NCI-H146 (cell line): ENCODE measurements around the gene UBL4A.
A peak's percentile ranks its signal among the peaks of the same experiment; 100 is the strongest.

Experiments
- DNase-seq: peaks from one replicate; lab custom pipeline; 2025; lab: John Stamatoyannopoulos, UW

The UBL4A gene

DNA sequence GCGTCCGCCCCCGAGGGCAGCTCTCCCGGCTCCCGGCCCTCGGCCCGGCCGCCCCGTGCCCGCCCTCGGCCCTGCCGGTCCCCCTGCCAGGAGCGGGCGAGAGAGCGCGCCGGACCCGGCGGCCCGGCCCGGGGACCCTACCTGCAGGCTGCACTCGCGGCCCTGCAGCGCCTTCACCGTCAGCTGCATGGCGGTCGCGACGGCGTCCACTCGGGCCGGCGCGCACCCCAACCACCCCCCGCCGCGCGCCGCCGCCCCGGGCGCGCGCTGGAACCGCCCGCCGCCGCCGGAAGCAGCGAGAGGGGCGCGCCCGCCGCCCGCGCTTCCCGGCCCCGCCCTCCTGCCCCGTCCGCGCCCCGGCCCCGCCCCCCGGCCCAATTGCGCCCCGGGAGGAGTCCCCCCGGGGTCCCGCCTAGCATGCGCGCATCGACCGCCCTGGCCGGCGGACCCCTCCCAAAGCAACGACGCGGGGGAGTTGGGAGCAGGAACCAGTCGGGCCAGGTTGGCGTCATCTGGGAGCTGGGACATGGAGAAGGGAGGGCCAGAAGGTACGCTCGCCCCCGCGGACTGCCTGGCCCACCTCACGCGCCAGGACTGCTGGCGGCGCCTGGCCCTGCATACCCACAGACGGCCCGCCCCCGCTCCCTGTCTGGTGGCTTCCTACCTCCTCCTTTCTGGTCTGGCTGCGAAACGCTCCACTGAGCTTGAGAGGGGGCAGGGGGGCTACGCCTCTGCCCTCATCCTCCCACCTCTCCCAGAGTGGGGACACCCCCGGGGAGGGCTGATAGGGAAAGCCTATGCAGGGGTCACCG is at the start of gene UBL4A:
UBL4A (minus strand) TSS at position 220 of the 812 bp plus-strand sequence; CDS start at position 189, 31 bp downstream.
- peak; percentile 45 for DNase-seq

DNA sequence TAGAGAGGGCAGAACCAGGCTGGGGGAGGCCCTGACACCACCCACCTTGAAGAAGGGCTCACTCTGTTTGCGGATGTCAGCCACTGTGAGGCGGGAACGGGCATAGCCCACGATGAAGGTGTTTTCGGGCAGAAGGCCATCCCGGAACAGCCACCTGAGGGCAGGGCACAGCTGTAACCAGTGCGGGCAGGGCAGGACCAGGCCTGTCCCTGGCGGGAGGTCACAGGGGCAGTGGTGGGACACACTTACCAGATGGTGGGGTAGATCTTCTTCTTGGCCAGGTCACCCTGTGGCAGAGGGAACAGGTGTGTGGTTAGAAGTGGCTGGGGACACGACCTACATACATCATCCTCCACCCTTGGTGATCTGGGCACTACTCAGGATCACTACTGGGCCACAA is 49.5 kb upstream of the UBL4A start:
- no peak for DNase-seq

DNA sequence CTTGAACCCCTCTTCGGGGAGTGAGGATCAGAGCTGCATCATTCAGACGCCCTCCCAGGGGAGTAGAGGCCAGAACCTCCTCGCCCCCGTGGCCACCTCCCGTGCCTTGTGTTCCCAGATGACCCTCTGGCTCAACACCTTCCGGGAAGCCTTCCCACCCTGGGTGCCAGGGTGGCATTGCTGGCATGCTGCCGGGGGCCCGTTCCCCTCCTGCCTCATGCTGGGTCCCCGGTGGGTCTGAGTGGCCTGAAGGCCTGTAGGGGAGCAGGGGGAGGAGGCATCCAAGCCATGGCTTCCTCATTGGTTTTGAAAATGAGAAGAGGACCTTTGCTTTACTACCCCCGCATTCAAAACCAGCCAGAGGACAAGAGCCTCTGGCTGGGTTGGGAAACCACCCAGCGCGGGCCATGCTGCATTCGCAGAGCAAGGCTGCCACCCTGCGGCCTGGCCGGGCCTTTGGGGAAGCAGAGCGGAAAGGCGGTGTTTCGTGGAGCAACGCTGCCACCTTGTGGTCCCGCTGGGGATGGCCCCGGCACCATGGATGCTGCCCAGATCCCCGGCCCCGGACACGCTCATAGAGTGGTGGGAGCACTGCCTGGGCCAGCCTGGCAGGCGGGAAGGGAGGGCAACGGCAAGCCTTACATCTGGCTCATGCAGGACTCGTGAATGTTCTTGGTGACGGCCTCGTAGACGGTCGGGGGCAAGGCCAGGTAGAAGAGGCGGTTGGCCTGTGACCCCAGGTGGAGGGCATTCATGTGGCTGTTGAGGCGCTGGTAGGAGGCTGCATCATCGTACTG is 48.3 kb upstream of the UBL4A start:
- peak; percentile 77 for DNase-seq

DNA sequence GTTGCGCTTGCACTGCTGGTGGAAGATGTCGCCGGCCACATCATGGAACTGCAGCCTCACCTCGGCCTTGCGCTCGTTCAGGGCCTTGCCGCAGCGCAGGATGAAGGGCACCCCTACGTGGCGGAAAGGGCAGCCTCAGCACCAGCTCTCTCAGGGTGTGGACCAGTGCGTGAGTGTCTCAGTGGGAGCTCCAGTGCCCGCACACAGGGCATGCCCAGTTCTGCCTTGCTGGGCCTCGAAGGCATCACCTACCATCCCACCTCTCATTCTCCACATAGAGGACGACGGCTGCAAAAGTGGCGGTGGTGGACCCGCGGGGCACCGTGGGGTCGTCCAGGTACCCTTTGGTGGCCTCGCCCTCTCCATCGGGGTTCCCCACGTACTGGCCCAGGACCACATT is 46.3 kb upstream of the UBL4A start:
- DNase-seq, result no peak

DNA sequence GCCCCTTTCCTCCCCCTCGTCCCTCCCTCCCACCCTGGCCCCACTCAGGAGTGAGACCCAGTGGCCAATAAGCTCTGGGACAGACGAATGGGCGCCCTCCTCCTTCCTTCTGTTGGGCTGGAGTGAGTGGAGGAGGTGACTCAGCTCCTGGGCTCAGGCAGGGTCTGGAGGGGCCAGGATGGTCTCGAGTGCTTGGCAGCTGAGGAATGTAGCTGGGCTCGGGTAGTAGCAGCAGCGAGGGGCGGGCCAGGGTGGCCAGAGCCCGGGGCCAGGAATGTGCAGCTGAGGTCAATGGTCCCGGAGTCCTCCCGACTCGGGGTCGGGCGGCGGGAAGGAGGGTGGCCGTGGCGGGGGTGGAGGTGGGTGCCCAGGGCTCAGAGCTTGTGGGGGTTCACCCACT is 45.2 kb upstream of the UBL4A start:
- no peak for DNase-seq

DNA sequence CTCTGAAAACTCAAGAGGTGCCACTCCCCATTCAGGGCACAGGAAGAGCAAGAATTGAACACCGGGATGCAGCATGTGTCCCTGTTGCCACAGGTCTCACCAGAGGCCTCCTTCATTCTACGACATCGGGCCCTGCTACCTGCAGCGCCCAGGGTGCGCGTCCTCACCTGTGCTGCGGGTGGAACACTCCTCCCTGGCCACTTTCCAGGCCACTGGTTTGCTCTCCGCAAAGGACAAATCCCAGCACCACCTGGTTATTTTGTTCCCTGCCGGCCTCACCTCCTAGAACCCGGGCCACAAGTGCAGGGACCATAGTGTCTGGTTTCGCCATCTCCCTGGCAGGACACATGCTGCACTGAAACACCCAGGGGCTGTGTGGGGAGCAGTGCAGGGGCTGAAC is 43.9 kb upstream of the UBL4A start:
- no peak for DNase-seq

DNA sequence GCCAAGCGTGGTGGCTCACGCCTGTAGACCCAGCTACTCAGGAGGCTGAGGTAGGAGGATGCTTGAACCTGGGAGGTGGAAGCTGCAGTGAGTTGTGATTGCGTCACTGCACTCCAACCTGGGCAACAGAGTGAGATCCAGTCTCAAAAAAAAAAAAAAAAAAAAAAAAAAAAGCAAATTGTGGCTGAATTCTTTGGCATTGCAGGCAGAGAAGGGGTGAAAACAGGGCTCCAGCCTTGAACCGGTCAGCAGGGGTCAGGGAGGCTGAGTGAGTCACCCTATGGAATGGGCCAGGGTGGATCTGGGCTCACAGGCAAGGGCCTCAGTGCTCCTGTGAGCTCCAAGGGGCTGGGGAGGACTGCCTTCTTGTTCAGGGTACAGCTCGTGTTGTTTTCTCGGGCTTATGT is 42.8 kb upstream of the UBL4A start:
- DNase-seq, result no peak

DNA sequence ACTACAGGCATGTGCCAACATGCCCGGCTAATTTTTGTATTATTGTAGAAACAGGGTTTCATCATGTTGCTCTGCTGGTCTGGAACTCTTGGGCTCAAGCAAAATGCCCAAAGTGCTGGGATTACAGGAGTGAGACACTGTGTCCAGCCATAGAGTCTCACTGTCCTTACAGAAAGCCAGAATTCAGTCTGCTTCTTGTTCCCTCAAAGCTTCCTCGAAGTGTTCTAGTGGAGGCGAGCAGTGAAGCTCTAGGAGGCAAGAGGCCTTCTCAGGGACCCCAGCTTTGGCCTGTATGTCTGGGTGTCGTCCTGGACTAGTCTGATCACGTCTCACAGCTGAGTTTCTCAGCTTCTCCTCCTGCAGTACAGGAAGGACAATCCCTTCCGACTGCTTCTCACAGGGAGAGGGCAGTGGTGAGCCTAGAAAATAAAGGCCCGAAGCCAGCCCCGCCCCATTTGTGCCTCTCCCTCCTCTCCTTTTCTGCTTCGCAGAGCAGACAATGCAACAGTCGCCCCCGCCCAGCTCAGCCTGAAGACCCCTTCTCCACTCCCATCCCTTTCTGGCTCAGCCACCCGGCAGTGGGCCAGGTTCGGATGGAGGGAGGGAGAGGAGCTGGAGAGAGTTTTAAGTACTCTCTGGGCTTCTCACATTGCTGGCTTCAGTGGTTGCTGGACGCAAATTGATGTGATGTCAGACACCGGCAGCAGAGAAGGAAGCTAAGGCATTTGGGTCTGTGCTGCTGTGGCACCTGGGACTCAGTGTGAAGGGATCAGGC is 40.7 kb upstream of the UBL4A start:
- DNase-seq, result peak; percentile 77

DNA sequence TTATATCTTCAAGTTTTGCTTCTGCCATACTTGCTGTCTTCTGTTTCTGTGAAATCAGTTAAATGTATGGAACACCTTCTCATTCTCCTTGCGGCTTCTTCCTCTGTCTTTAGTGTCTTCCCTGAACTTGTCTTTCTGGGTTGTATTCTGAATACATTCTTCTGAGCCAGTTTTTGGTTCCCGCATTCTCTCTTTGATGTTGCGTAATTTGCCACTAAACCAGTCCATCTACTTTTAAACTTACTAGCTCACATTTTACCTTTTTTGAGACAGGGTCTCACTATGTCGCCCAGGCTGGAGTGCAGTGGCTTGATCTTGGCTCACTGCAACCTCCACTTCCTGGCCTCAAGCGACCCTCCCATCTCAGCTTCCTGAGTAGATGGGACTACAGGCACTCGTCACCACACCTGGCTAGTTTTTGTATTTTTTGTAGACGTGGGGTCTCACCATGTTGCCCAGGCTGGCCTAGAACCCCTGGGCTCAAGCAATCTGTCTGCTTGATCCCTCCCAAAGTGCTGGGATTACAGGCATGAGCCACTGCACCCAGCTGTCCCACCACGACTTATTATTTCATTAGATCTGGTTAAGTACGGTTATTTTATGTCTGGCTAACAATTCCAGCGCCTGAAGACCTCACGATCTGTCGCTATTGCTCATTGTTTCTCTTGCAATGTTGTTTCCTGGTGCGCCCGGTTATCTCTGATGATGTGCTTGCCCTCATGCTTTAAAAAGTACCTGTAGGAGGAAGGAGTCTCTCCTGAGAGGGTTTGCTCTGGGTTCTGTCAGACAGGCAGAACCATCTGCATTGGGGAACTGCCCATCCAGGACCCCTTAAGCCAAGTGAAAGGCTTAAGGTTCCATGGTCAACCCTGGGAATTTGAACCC is 39.4 kb upstream of the UBL4A start:
- no peak for DNase-seq

DNA sequence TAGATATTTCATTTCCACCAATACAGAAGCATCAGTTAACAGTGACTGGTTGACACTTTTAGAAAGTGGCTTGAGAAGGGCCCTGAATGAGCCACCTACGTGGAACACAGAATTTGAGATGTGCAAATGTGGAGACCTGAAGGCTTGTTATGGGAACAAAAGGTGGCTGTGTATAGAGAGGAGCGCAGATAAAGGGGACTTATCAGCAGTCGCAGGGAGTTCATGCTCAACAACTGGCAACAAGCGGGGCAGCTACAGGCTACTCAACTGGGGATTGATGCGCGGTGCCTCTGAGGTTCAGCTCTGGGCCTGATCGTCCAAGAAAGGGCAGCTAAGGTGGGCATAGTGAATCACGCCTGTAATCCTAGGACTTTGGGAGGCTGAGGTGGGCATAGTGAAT is 33.0 kb upstream of the UBL4A start:
- no peak for DNase-seq

DNA sequence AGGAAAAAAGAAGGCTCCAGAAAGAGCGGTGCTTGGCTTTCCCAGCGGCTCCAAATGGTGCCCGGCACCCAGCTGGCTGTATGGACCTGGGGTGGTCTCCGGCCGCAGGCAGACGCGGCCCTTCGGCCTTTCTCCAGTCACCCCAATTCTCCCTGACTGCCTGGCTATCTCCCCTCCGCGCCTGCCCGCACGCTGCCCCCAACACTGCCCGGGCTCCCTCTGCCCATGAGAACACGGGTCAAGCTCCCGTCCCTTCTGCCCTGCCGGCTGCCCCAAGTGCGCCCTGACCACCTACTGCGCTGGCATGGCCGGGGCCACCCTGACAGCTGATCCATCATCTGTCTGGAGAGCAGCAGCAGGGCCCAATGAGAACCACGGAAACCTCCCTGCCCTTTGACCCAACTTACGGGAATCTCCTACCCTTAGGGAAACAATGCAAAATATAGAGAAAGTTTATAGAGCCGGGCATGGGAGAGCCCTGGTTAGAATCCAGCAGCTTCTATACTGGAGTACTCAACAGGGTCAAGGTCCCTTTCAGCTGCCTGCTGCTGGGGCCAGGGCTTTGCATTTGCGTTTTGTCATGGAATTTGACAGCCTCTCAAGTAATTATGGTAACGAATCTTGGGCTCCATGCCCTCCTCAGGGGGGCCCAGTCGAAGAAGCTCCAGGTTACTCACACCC is 30.8 kb upstream of the UBL4A start:
- DNase-seq, result no peak

DNA sequence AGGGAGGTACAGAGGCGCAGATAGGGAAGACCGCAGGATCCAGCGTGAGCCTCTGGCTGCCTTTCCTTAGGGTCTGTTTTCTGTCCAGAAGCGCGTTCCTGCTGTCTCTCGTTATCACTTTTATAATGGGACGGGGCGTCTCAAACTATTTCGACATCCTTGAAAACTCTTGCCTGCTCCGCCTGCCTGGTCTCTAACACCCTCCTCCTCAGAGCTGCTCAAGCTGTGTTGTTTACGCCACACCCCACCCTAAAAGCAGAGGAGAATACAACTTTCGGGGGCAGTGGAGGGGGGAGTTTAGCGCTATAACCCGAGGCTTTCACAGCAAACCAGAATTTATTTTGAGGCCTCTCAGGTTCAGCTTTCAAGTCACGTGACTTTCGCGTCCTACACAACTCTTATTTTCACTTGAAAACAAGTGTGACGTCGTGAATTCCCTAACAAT is 30.3 kb upstream of the UBL4A start:
- DNase-seq, result no peak

DNA sequence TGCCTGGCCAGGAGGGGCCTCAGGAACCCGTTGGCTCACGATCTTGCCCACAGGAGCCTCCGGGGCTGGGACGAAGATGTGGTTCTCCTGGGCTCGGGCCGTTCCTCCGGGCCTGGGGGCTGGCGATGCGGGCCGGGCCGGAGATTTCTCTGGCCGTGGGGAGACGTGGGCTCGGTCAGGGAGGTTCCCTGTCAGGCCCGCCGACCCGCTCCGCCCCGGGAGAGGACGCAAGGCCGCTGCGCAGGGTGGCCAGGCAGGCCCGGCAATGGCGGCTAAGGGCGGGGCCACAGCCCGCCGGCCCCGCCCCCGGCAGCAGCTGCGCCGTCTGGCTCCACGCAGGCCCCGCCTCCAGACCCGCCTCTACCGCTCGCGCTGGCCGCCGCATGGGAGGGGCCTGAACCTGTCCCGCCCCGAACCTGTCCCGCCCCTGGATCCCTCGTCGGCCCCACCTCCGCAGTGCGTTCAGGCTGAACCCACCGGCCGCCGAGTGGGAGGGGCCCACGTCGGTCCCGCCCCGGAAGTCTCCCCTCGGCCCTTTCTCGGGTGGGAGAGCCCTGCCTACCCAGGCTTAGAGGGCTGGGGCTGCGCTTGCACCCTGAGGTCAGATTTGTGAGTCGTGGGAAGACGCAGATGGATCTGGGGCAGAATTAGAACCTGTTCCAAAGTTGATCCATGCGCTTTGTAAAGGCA is 29.7 kb upstream of the UBL4A start, which contains the start of gene FAM3A:
FAM3A (minus strand) TSS at position 267 of the 690 bp plus-strand sequence. CDS start 460 bp downstream, outside the sequence.
- peak; percentile 89 for DNase-seq

DNA sequence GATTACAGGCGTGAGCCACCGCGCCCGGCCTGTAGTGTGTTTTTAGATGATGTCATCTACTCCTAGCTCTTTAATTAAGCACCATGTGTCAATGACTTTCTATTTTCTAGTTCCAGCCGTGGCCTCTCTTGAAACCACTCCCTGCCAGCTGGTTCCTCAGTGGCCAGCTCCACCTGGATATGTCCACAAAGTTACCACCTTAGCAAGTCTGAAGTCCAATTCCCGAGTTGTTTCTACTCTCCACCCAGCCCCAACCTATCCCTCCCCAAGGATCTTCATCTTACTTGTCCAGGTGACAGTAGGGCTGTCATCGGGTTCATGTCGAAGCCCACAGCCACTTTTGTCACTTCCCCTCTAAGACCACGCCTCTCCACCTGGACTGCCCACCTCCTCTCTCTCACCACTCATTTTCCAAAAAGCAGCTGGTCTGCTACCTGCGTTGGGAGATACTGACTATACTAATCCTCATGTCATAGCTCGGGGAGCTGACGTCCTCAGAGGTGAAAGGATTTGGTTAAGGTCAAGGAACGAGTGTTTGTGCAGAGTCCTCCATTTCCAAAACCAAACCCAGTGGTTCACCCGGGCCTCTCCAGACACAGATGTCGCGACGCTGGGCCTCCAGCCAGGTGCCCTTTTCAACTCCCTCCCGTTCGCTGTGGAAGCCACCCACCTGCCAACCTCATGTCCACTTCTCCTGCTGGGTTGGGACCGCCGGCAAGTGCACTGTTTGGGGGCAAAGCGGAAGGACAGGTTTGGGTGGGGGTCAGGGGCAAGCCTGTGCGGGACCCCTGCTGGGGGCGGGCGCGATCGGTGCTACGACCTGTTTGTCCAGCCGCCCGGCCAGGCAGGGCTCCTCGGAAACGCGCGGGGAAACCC is 28.9 kb upstream of the UBL4A start:
- DNase-seq, result peak; percentile 63

DNA sequence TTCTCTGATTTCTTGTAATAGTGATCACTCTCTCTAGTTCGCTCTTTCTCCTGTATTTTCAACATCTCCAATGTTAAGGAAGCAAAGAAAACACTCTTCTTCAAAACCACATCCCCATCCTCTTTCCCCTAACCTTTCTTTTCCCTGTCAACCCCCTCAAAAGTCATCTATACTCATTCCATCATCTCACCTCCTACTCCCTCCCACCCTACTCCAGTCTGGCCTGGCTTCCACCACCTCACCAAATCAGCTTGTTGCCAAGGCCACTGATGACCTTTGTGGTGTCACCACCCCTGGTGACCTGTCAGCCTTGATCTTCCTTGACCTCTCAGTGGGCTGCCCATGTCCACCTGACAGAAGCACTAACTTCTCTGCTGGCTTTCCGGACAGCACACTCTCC is 27.3 kb upstream of the UBL4A start:
- DNase-seq, result no peak

DNA sequence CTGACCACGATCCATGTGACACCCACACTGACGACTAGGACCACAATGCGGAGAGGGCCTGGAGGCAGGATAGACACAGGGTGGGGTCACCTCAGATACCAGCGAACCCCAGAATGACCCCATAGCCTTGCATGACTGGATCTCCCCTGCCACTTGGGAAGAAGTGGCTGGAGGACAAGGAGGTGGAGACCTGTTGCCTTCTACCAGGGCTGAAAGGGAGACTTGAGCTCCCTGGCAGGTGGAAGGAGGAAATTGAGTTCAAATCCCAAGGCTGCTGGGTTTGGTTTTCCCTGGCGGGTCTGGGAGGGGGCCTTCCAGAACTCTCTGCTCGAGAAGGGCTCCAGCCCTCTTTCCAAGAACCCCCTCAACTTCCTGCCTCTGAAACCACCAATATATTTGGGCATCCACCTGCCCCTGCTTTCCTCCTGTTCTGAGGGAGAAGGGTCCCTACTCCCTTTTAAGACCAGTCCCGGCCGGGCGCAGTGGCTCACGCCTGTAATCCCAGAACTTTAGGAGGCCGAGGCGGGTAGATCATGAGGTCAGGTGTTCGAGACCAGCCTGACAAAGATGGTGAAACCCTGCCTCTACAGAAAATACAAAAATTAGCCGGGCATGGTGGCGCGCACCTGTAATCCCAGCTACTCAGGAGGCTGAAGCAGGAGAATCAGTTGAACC is 26.6 kb upstream of the UBL4A start:
- DNase-seq, result no peak

DNA sequence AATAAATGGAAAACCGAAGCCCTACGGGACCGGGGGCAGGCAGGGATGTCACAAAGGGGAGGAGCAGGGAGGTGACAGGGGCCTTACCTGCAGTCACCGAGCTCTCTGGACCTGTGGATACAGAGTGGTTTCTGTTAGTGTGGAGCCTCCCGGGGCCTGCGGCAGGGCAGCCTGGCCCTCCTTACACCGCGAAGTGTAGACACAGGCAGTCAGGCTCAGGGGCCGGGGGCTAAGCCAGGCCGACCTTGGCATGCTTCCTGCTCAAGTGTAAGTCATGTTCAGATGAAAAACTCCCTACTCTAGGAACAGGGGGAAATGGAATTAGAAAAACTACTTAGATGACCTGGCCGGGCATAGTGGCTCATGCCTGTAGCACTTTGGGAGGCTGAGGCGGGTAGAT is 25.3 kb upstream of the UBL4A start:
- no peak for DNase-seq

DNA sequence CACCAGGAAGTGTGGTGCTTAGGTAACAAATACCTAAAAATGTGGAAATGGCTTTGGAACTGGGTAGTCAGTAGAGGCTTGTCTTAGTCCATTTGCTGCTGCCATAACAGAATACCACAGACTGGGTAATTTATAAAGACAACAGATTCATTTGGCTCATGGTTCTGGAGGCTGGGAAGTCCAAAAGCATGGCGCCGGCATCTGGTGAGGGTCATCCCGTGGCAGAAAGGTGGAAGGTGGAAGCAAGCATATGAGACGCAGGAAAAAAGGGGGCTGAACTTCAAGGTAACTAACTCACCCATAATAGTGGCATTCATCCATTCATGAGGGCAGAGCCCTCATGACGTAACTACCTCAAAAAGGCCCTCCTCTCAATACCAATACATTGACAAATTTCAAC is 23.0 kb upstream of the UBL4A start:
- DNase-seq, result no peak

DNA sequence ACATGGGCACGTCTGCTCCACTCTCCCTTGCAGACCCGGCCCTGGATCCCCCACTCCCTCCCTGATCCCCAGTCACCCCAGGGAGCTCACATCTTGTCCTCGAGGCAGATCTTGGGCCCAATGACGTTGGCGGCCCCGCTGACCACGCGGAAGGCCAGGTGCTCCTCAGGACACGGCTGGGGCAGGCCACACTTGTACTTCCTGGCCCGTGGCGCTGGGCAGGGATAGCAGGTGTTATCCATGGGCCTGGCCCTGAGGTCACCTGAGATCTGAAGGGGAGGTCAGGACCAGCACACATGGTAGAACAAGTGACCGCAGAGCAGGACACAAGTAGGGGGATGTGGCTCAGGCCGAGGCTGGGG is 21.9 kb upstream of the UBL4A start:
- no peak for DNase-seq
